Esophagus muscularis mucosa (tissue), 4 donors: ENCODE results near the gene ZNF483.
"Not testable (repeated sequence)": the region's sequence is repeated elsewhere in the genome, so short reads cannot be mapped to it uniquely, and the experiment has no call there.

Source experiments
- EP300 ChIP-seq: sonication (generic); formaldehyde crosslinking; IDR thresholded peaks from one replicate; pipeline ENCODE4 v1.6.1; 2017; ENCODE audit warnings: antibody characterized with exemption
- POLR2A ChIP-seq: fragments of 450-650 bp; IDR thresholded peaks from one replicate; pipeline ENCODE4 v1.6.1; 2017; ENCODE audit warnings: antibody characterized with exemption, moderate library complexity, mild to moderate bottlenecking, low read depth
- POLR2AphosphoS5 ChIP-seq, 2 donors: sonication (generic); formaldehyde crosslinking; IDR thresholded peaks; one replicate each; pipeline ENCODE4 v1.6.1; 2017; ENCODE audit warnings: antibody characterized with exemption in 2 of 2
- TF ChIP-seq, protein P1 (sequence below), 3 experiments: fragments of 200-600 bp in 2 of 3; fragments of 450-650 bp in 1 of 3; sonication (generic) in 2 of 3; IDR thresholded peaks; one replicate each; pipeline ENCODE4 v1.5.1; 2017 to 2019; ENCODE audit warnings: antibody characterized with exemption in 3 of 3, mild to moderate bottlenecking in 2 of 3, moderate library complexity in 1 of 3

- TF ChIP-seq, protein P1, sequence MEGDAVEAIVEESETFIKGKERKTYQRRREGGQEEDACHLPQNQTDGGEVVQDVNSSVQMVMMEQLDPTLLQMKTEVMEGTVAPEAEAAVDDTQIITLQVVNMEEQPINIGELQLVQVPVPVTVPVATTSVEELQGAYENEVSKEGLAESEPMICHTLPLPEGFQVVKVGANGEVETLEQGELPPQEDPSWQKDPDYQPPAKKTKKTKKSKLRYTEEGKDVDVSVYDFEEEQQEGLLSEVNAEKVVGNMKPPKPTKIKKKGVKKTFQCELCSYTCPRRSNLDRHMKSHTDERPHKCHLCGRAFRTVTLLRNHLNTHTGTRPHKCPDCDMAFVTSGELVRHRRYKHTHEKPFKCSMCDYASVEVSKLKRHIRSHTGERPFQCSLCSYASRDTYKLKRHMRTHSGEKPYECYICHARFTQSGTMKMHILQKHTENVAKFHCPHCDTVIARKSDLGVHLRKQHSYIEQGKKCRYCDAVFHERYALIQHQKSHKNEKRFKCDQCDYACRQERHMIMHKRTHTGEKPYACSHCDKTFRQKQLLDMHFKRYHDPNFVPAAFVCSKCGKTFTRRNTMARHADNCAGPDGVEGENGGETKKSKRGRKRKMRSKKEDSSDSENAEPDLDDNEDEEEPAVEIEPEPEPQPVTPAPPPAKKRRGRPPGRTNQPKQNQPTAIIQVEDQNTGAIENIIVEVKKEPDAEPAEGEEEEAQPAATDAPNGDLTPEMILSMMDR (IDR thresholded peaks at IDR 0.05): not testable (repeated sequence)
- TF ChIP-seq EP300; POLR2A; POLR2AphosphoS5 (IDR thresholded peaks at IDR 0.05): not testable (repeated sequence)
Measured at GRCh38 chr9:111568127-111568526, 43.1 kb downstream of the ZNF483 start.
